HG03342 (cell line): ENCODE results near the gene NHERF1.

Experiments
- ATAC-seq: cut with Tn5 transposase; IDR thresholded peaks from one replicate; pipeline ENCODE4 v1.9.1; 2021; ENCODE audit warnings: mild to moderate bottlenecking, moderate library complexity; ENCODE audit not compliant: unreplicated experiment

Gene NHERF1

GRCh38 chr17:74767111-74767516, 18.7 kb downstream of the NHERF1 start:
- no peak for ATAC-seq

- ATAC-seq = no peak
Observed at GRCh38 chr17:74768069-74768762, 19.8 kb downstream of the NHERF1 start.

- no peak for ATAC-seq
Observed at GRCh38 chr17:74768763-74769114, 20.3 kb downstream of the NHERF1 start.

- no peak for ATAC-seq
Observed at GRCh38 chr17:74769266-74769855, 20.9 kb downstream of the NHERF1 start.

- no peak for ATAC-seq
Observed at GRCh38 chr17:74769856-74770497, 21.5 kb downstream of the NHERF1 start.

- no peak for ATAC-seq
Observed at GRCh38 chr17:74770498-74771318, 22.3 kb downstream of the NHERF1 start.

- no peak for ATAC-seq
Observed at GRCh38 chr17:74771319-74771914, 23.0 kb downstream of the NHERF1 start.

- no peak for ATAC-seq
Observed at GRCh38 chr17:74772053-74772452, 23.6 kb downstream of the NHERF1 start.

- ATAC-seq = no peak
Observed at GRCh38 chr17:74773414-74773813, 25.0 kb downstream of the NHERF1 start.

- no peak for ATAC-seq
Observed at GRCh38 chr17:74773871-74774286, 25.5 kb downstream of the NHERF1 start.

GRCh38 chr17:74775409-74776043, 27.1 kb downstream of the NHERF1 start:
- ATAC-seq = no peak

GRCh38 chr17:74776044-74776962, 27.9 kb downstream of the NHERF1 start, which contains the start of gene NAT9:
Gene NAT9, minus strand, starts transcription at chr17:74776345. Its CDS starts 647 bp downstream, at chr17:74775698.
- peak; percentile 73 for ATAC-seq

GRCh38 chr17:74776990-74777389, 28.6 kb downstream of the NHERF1 start:
- ATAC-seq = no peak

- no peak for ATAC-seq
Observed at GRCh38 chr17:74777901-74778515, 29.6 kb downstream of the NHERF1 start.

GRCh38 chr17:74778960-74779359, 30.5 kb downstream of the NHERF1 start:
- no peak for ATAC-seq

GRCh38 chr17:74779501-74779900, 31.1 kb downstream of the NHERF1 start:
- no peak for ATAC-seq

GRCh38 chr17:74779948-74780400, 31.5 kb downstream of the NHERF1 start:
- peak; percentile 41 for ATAC-seq

- no peak for ATAC-seq
Observed at GRCh38 chr17:74780443-74781238, 32.2 kb downstream of the NHERF1 start.
